ENCODE measurements around the gene SHISA7.

- TF ChIP-seq EZH2 (IDR thresholded peaks at IDR 0.05; ENCODE audit: low read length, missing control alignments) (peak; percentile 98), CTCF (conservative IDR thresholded peaks at IDR 0.05 in 1 of 2, IDR thresholded peaks at IDR 0.05 in 1 of 2; ENCODE audit: low read depth in 1 of 2, low read length in 2 of 2) (no peak)
These were observed 1.3 kb downstream of the SHISA7 start for GRCh38 chr19:55441692-55442321.

Measured in fibroblast of lung (primary cell).